T-cell (primary cell): Measurements from ENCODE around the gene SH2D3C. TPM values are rescaled to one million over a fixed set of nuclear protein-coding genes. Genes with fewer than 3 reads are reported as not detected.
A peak's percentile ranks its signal among the peaks of the same experiment; 100 is the strongest.

Experiments
- ATAC-seq, 4 experiments: fragments of 200-7000 bp in 3 of 4; fragments of 150-1000 bp in 1 of 4; cut with Tn5 transposase; replicated peaks in 1 of 4; 1 replicate in 3 of 4; 2 replicates in 1 of 4; pipeline ENCODE4 v1.10.0; 2021; ENCODE audit warnings: moderate library complexity in 3 of 4, mild to moderate bottlenecking in 2 of 4, moderate number of reproducible peaks in 1 of 4
- CTCF ChIA-PET, 2 donors: fragments of 300-600 bp; sonication (Branson Sonifier 250); formaldehyde crosslinking; loops; one replicate each; lab custom pipeline; 2022; ENCODE audit warnings: antibody characterized with exemption in 2 of 2; lab: Charles Lee
- POLR2A ChIA-PET, 2 donors: fragments of 300-600 bp; sonication (Branson Sonifier 250); formaldehyde crosslinking; loops; one replicate each; lab custom pipeline; 2022; ENCODE audit warnings: antibody characterized with exemption in 2 of 2; lab: Charles Lee
- DNase-seq, 35 experiments: peaks; one replicate each; pipeline versions ENCODE4 v3.0.0 to v3.0.0-alpha.2; 2013 to 2023
- H3K27ac ChIP-seq: one replicate; pipeline ENCODE4 v1.5.1; 2013; ENCODE audit warnings: low read length
- H3K27me3 ChIP-seq, 2 experiments: replicated peaks in 1 of 2; 1 replicate in 1 of 2; 2 replicates in 1 of 2; pipeline versions ENCODE4 v1.6.1 to v1.7.0; 2013; ENCODE audit warnings: low read length in 1 of 2, mixed read lengths in 1 of 2; ENCODE audit not compliant: control insufficient read depth in 2 of 2, insufficient read depth in 2 of 2; ENCODE audit errors: extremely low read depth in 1 of 2
- H3K36me3 ChIP-seq, 2 donors: 1 replicate in 1 of 2; 2 replicates in 1 of 2; pipeline versions ENCODE4 v1.6.1 to v1.7.0; 2013; ENCODE audit warnings: low read length in 1 of 2; ENCODE audit not compliant: control insufficient read depth in 2 of 2, insufficient read depth in 1 of 2; ENCODE audit errors: extremely low read depth in 1 of 2
- H3K4me1 ChIP-seq, 2 experiments: 1 replicate in 1 of 2; 2 replicates in 1 of 2; pipeline versions ENCODE4 v1.6.1 to v1.7.0; 2013; ENCODE audit warnings: low read length in 2 of 2, mixed read lengths in 1 of 2; ENCODE audit not compliant: insufficient read depth in 2 of 2, control insufficient read depth in 1 of 2; ENCODE audit errors: extremely low read depth in 1 of 2
- H3K4me3 ChIP-seq, 2 donors: 1 replicate in 1 of 2; 2 replicates in 1 of 2; pipeline versions ENCODE4 v1.5.1 to v1.7.0; 2013; ENCODE audit warnings: mild to moderate bottlenecking in 2 of 2, low read length in 1 of 2, moderate library complexity in 1 of 2; ENCODE audit not compliant: control insufficient read depth in 1 of 2; ENCODE audit errors: extremely low read depth in 1 of 2
- H3K9me3 ChIP-seq: 2 replicates; pipeline ENCODE4 v1.7.0; 2013
- H3K27ac Mint-ChIP-seq, 2 donors: one replicate each; pipeline ENCODE4 v1.8.0; 2020 to 2021; ENCODE audit warnings: mild to moderate bottlenecking in 2 of 2, mixed read lengths in 2 of 2
- H3K27me3 Mint-ChIP-seq, 2 donors: one replicate each; pipeline ENCODE4 v1.8.0; 2021 to 2022; ENCODE audit warnings: mixed read lengths in 2 of 2
- H3K36me3 Mint-ChIP-seq: one replicate; pipeline ENCODE4 v1.8.0; 2021; ENCODE audit warnings: mixed read lengths
- H3K4me1 Mint-ChIP-seq, 3 donors: one replicate each; pipeline ENCODE4 v1.8.0; 2020 to 2022; ENCODE audit warnings: mixed read lengths in 3 of 3, mild to moderate bottlenecking in 1 of 3
- H3K4me3 Mint-ChIP-seq, 3 donors: one replicate each; pipeline ENCODE4 v1.8.0; 2020 to 2022; ENCODE audit warnings: mild to moderate bottlenecking in 3 of 3, mixed read lengths in 3 of 3, moderate library complexity in 3 of 3
- H3K9me3 Mint-ChIP-seq, 3 donors: one replicate each; pipeline ENCODE4 v1.8.0; 2020 to 2022; ENCODE audit warnings: mixed read lengths in 3 of 3
- WGBS: methylation state at CpG from one replicate; pipeline ENCODE4 v1.1.5; 2013; ENCODE audit warnings: missing lambda C conversion rate; ENCODE audit not compliant: insufficient coverage; 5-methylcytosine and 5-hydroxymethylcytosine counted together
- total RNA-seq, 35 experiments: library from RNA in 6 of 35; stranded (reverse) in 6 of 35; fragments of 120-200 nt in 1 of 35; gene quantifications; one replicate each; pipeline versions ENCODE4 v1.2.1 to v1.2.4 and lab custom pipeline; 2013 to 2026

SH2D3C gene
- total RNA-seq, 5 donors from 2014 or later (not counting 1 experiment from before 2014, with no cell fraction given): 31.6 to 48.7 (median 47.7) TPM

- ChIA-PET POLR2A (interaction anchor here (0.6 to 0.7 kb wide), 2 partner anchors 164 to 918 kb away, joined by 3 read pairs; no protein-coding TSS in a partner anchor), CTCF (interaction anchor here in 1 of 2 donors (0.6 kb wide), 1 partner anchor 840 kb away, joined by 4 read pairs; no protein-coding TSS in a partner anchor)
- WGBS: 83% methylated on average over 18 of the region's 20 CpGs
- Mint-ChIP-seq H3K27ac (peak overlapping the region; percentile 96 to 99), H3K4me3 (peak overlapping the region; percentile 35 to 99 (median 45)), H3K36me3 (no peaks in the 10 kb centered on the region), H3K27me3 (no peaks in the 10 kb centered on the region), H3K4me1 (peaks cover 63 to 79% (median 74%) of the 10 kb centered on the region in 3 donors), H3K9me3 (no peaks in the 10 kb centered on the region)
- DNase-seq (peak in 1 of 35 experiments; percentile 46), ATAC-seq (no peak)
- H3K27ac ChIP-seq: peak overlapping the region; percentile 95
- H3K9me3 ChIP-seq: no peaks in the 10 kb centered on the region
- no peaks in the 10 kb centered on the region for H3K36me3 ChIP-seq
- peak overlapping the region in 1 of 2 donors; percentile 33 for H3K4me3 ChIP-seq
- H3K27me3 ChIP-seq: no peaks in the 10 kb centered on the region
- peaks cover 33 to 86% of the 10 kb centered on the region in 2 experiments for H3K4me1 ChIP-seq
These were observed 1.8 kb upstream of the SH2D3C start for GRCh38 chr9:127780126-127780885.

DNA sequence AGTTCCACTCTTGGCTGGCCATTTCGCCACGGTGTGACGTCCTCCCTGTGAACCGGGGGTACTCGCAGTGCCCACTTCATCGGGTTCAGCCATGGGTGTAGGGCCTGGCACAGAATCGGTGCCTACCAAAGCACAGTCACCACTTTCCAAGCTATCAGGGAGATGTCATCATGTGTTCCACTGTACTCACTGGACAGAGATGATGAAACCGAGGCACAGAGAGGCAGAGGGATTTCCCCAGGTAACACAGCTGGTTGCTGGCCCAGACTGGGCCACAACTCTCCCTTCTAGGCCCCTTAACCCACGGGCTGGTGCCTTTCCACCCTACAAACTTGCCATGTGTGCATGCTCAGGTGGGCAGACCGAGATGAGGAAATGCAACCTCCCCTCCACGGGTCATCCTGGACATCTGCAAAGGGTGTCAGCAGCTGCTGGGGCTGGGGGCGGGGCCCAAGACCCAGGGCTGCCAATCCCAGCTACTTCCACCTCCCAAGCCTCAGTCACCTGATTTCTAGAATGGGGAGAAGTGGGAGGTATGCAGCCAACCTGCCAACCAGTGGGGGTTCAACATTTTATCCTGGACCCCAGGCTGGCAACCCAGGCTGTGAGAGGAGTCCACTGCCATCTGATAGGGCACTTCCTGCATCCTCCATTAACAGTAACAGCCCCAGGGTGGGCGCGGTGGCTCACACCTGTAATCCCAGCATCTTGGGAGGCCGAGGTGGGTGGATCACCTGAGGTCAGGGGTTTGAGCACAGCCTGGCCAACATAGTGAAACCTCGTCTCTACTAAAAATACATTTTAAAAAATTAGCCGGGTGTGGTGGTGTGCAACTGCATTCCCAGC, 893 bp upstream of the SH2D3C start:
- Mint-ChIP-seq H3K4me3 (peak overlapping the region; percentile 96 to 99 (median 98)), H3K27ac (peak overlapping the region; percentile 96 to 99), H3K4me1 (peaks cover 62 to 81% (median 73%) of the 10 kb centered on the region in 3 donors), H3K9me3 (no peaks in the 10 kb centered on the region), H3K36me3 (no peaks in the 10 kb centered on the region), H3K27me3 (no peaks in the 10 kb centered on the region)
- WGBS: 11% methylated on average over 9 of the region's 17 CpGs
- Histone ChIP-seq H3K27ac (peak overlapping the region; percentile 95), H3K4me1 (peaks cover 27 to 89% of the 10 kb centered on the region in 2 experiments), H3K9me3 (no peaks in the 10 kb centered on the region), H3K4me3 (peak overlapping the region; percentile 51 to 97), H3K36me3 (peaks cover under 1 to 4% of the 10 kb centered on the region in 2 donors), H3K27me3 (no peaks in the 10 kb centered on the region)
- peak in 3 of 4 experiments; percentile 7 to 28 (median 15) for ATAC-seq
- ChIA-PET CTCF (interaction anchor here in 1 of 2 donors (0.6 kb wide), 1 partner anchor 839 kb away, joined by 4 read pairs; no protein-coding TSS in a partner anchor), POLR2A (interaction anchor here in 1 of 2 donors (0.6 kb wide), 1 partner anchor 10 kb away, joined by 3 read pairs; no protein-coding TSS in a partner anchor)
- peak in 9 of 35 experiments; percentile 18 to 77 (median 35) for DNase-seq

DNA sequence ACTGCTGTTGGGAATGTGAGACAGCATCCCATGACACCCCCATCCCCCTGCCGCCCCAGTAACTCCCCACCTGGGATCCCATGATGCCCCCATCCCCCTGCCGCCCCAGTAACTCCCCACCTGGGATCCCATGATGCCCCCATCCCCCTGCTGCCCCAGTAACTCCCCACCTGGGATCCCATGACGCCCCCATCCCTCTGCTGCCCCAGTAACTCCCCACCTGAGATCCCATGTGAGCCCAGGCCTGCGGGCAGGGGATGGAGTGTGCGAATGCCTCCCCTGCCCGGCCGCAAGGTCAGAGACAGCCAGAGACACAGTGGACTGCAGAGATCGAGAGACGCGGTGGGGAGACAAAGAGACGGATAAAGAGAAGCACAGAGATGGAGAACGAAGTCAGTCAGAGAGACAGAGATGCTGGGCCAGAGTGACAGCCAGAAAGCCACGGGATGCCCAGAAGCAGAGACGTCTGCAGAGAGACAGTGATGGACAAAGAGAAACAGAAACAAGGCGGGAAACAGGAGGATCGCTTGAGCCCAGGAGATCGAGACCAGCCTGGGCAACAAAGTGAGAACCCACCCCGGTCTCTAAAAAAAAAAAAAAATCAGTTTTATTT, 992 bp downstream of the SH2D3C start:
- H3K4me1 ChIP-seq: peaks cover 21 to 84% of the 10 kb centered on the region in 2 experiments
- H3K4me3 Mint-ChIP-seq: peak overlapping the region; percentile 96 to 99 (median 98)
- 0% methylated on average over 10 of the region's 18 CpGs for WGBS

GRCh38 chr9:127776924-127777289, 1.6 kb downstream of the SH2D3C start:
- Mint-ChIP-seq H3K27ac (peak overlapping the region; percentile 96 to 99), H3K9me3 (no peaks in the 10 kb centered on the region), H3K4me3 (peak overlapping the region; percentile 96 to 99 (median 98)), H3K36me3 (peaks cover 5% of the 10 kb centered on the region), H3K27me3 (no peaks in the 10 kb centered on the region), H3K4me1 (peaks cover 54 to 69% (median 65%) of the 10 kb centered on the region in 3 donors)
- ChIA-PET POLR2A (no interaction called here), CTCF (interaction anchor here in 1 of 2 donors (1.8 kb wide), 1 partner anchor 8 kb away, joined by 7 read pairs; the partner anchor contains the start of gene CDK9)
- peak overlapping the region; percentile 51 to 92 for H3K4me3 ChIP-seq
- H3K4me1 ChIP-seq: peaks cover 21 to 82% of the 10 kb centered on the region in 2 experiments
- H3K27me3 ChIP-seq: no peaks in the 10 kb centered on the region
- WGBS: 0% methylated on average over 4 of the region's 5 CpGs
- DNase-seq (no peak), ATAC-seq (no peak)
- peak overlapping the region; percentile 24 for H3K27ac ChIP-seq
- no peaks in the 10 kb centered on the region for H3K9me3 ChIP-seq
- H3K36me3 ChIP-seq: peaks cover 6 to 28% of the 10 kb centered on the region in 2 donors

More for the DNA sequence above, 992 bp downstream of the SH2D3C start:
- Mint-ChIP-seq H3K36me3 (peaks cover 5% of the 10 kb centered on the region), H3K4me1 (peaks cover 54 to 70% (median 68%) of the 10 kb centered on the region in 3 donors), H3K9me3 (no peaks in the 10 kb centered on the region), H3K27ac (peak overlapping the region; percentile 96 to 99), H3K27me3 (no peaks in the 10 kb centered on the region)
- ChIA-PET CTCF (interaction anchor here in 1 of 2 donors (1.0 kb wide), 1 partner anchor 43 kb away, joined by 7 read pairs; the partner anchor contains the start of gene TOR2A), POLR2A (no interaction called here)
- DNase-seq (peak in 1 of 35 experiments; percentile 48), ATAC-seq (no peak)
- H3K27ac ChIP-seq: peak overlapping the region; percentile 95
- H3K4me3 ChIP-seq: peak overlapping the region; percentile 51 to 97
- no peaks in the 10 kb centered on the region for H3K9me3 ChIP-seq
- H3K36me3 ChIP-seq: peaks cover 6 to 23% of the 10 kb centered on the region in 2 donors
- H3K27me3 ChIP-seq: no peaks in the 10 kb centered on the region

DNA sequence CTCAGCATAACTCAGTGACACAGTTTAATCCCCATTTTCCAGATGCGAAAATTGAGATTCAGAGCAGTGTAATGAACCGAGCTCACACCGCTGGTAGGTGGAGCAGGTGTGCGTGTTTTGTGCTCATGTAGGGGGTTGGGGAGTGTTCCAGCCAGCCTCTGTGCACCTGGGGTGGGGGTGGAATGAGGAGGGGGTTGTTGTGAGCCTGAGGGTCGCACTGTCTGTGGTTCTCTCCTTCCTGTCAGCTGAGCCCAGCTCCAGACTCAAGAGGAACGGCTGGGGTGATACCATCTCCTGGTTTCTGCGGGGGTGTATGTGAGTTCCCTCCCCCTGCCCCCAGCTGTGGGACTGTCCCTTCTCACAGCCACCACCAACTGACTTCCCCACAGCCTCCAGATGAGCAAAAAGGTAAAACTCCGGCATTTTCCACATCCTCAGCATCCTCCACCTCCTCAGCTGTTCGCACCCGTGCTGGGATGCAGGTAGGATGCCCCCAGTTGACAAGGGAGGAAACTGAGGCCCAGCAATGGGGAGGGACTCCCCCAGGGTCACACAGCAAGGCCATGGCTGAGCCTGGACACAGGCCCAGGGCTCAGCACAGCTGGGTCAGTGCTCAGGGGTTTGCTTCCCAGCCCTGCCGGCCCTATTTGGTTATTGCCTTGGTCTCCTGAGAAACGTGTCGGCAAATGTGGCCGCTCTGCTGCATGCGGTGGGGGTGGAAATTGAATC, 2.1 kb downstream of the SH2D3C start:
- CTCF ChIA-PET: interaction anchor here (0.6 to 1.8 kb wide), 5 partner anchors 8 to 355 kb away, joined by 3 to 8 read pairs (median 6); partner anchors contain the start of genes CDK9 (in 1 of the 2) and TOR2A (in 1 of the 2)
- Mint-ChIP-seq H3K9me3 (no peaks in the 10 kb centered on the region), H3K27me3 (no peaks in the 10 kb centered on the region), H3K27ac (peak overlapping the region; percentile 96 to 99), H3K4me3 (peak overlapping the region; percentile 96 to 99 (median 98)), H3K4me1 (peaks cover 53 to 66% (median 65%) of the 10 kb centered on the region in 3 donors), H3K36me3 (peaks cover 5% of the 10 kb centered on the region)
- H3K4me1 ChIP-seq: peaks cover 25 to 82% of the 10 kb centered on the region in 2 experiments
- peaks cover 6 to 32% of the 10 kb centered on the region in 2 donors for H3K36me3 ChIP-seq
- peak overlapping the region; percentile 51 to 92 for H3K4me3 ChIP-seq
- H3K27ac ChIP-seq: peak overlapping the region; percentile 24
- no peaks in the 10 kb centered on the region for H3K9me3 ChIP-seq
- ATAC-seq: peak; percentile 61 to 70 (median 66)
- POLR2A ChIA-PET: interaction anchor here in 1 of 2 donors (0.6 kb wide), 2 partner anchors 31 to 326 kb away, joined by 3 read pairs; no protein-coding TSS in a partner anchor
- WGBS: 0% methylated on average over 6 of the region's 15 CpGs
- peak; percentile 58 to 88 (median 80) for DNase-seq
- no peaks in the 10 kb centered on the region for H3K27me3 ChIP-seq
